Amniotic stem cell (primary cell): ENCODE measurements around the gene ROR2.
"Not testable (repeated sequence)": the region's sequence is repeated elsewhere in the genome, so short reads cannot be mapped to it uniquely, and the experiment has no call there.

Experiments used
- DNase-seq: peaks from one replicate; lab custom pipeline; 2025; lab: John Stamatoyannopoulos, UW

The ROR2 gene

DNA sequence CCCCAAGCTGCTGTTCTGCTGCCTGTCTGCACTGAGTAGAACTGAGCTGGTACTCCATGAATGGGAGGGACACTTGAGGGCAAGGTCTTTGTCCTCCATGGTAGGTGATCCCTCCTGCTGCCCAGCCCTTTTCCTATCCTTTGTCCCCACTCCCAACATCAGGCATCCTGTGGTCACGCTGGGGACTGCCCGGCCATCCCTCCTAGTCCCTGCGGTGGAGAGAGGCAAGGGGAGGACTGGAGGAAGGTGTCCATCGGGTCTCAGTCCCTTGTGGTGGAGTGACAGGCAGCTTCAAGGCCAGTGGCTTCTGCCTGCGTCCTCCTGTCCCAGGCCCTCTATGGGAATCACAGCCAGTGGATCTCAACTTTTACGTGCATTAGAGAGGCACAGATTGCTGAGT lies 25.9 kb downstream of the ROR2 start:
- no peak for DNase-seq

DNA sequence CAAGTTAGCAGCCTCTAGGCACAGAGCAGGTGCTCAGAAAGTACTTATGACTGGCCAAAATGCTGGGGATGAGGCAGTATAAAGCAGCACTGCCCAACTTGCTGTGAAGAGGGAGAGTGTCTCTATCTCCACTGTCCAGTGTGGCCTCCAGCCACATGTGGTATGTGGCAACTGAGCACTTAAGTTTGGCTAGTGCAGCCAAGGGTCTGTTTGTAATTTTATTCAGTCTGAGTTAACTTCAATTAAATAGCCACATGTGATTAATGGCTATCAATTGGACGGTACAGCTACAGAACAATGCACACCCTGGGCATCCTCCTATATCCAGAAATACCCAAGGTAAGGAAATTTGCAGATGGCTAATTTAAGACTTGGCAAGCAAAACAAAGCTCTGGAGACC lies 26.9 kb downstream of the ROR2 start:
- no peak for DNase-seq

DNA sequence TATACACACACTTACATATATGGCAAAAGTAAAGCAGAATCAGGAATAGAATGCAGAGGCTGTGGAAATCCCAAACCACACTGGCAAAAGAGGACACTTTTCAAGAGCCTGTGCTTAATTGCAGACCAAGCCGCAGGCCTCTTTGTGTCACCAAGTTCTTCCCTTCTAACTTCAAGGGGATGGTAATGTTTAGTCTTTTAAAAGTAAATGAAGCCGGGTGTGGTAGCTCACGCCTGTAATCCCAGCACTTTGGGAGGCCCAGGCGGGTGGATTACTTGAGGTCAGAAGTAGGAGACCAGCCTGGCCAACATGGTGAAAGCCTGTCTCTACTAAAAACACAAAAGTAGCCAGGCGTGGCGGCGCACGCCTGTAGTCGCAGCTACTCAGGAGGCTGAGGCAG lies 28.7 kb downstream of the ROR2 start:
- no peak for DNase-seq

DNA sequence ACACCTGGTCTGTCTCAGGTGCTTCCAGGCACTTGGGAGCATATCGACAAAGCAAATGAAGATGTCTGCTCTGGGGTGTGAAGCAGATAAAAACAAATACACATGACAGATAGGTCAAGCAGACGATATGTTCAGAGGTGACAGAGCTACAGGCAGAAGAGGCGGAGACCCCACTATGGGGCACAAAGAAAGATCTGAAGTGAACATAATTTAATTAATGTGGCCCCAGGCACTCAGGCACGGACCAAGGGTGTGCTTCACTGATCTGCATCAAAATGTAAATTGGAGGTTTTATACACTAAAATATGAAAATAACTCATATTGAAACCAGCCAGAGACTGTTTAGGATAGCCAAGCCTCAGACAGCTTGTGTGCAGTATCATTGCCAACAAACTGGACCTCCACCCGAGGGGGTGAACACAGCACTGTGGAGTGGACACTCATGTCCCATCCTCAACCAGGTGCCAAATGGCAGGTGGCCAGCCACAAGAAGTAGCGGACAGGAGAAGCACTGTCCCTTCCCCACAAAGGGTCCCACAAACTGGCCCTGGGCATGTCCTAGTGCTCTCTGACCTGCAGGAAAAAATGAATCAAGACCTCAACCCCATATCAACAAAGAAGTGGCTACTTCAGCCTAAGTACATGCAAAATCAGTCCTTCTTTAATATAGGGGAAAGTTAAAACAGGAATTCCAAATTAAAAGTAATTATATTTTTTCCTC lies 29.2 kb downstream of the ROR2 start:
- no peak for DNase-seq

DNA sequence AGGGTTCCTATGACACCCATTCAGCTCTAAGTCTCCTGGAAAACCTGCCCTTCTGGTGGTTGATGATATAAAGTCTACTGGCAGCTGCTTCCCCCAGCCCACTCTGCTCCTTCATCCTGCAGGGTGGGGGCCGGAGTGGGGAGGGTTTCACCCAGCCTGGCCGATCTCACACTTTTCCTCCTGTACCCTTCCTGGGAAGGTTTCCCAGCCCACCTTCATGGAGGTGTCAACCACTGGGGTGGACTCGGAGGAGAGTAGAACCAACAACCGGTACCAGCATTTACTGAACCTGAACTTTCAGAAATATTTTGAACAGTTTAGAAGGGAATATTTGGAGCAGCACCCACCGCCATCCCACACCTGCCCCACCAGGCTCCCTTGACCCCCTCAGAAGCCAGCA lies 30.4 kb downstream of the ROR2 start:
- DNase-seq = no peak

DNA sequence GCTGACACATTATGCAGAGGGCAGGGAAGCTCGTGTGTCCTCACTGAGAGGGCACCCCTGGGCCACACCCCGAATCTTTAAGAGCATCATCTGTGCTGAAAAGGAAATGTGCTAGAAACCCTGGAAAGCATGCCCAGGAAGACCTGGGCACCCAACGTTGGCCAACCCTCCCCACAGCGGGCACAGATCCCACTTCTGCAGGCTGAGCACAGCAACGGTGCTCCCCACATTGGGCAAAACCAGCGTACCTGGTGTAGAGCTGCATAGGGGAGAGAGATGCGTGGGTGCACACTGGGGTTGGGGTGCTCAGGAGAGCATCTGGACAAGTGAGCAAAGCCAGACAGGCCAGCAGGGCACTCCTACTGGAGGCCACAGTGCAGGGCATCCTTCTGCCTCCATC lies 32.6 kb downstream of the ROR2 start:
- DNase-seq = no peak

DNA sequence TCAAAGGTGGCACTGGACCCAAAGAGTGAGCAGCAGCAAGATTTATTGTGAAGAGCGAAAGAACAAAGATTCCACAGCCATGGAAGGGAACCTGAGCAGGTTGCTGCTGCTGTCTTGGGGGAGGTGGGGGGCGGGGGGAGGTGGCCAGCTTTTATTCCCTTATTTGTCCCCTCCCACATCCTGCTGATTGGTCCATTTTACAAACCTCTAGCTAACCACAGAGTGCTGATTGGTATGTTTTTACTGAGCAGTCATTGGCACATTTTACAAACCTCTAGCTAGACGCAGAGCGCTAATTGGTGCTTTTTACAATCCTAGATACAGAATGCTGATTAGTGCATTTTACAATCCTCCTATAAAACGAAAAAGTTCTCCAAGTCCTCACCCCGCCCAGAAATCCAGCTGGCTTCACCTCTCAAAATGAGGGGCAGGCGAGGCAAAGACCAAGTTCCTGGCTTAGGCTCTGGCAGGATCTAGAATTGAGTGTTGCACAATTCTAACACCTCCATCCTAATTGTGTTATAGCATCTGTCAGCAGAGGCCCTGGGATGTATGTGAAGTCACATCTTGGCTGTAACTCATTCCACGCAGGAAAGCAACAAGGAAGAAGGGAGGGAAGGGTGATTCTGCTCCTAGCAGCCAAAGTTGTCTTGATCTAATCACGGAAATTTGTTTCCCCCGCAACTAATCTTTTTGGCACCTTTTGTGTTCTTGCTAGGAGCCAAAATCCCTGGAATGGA lies 34.3 kb downstream of the ROR2 start:
- DNase-seq = no peak

DNA sequence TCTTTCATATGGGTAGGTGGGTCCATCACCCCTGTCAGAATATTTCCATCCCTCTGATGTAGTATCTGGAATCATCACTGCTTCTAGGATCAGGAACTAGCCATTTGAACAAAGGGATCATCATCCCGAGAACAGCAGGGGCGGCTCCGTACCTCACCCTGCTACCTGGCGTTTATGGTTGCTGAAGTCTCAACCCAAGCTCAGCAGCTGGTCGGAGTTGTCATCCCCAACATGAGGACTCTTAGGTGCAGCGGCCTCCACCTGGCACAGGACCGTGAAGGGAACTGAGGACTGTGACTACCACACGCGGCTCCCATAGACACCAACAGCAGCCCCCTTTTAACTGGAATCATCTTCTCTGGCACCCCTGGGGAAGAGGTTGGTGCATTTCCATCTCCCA lies 35.1 kb downstream of the ROR2 start:
- DNase-seq = no peak

DNA sequence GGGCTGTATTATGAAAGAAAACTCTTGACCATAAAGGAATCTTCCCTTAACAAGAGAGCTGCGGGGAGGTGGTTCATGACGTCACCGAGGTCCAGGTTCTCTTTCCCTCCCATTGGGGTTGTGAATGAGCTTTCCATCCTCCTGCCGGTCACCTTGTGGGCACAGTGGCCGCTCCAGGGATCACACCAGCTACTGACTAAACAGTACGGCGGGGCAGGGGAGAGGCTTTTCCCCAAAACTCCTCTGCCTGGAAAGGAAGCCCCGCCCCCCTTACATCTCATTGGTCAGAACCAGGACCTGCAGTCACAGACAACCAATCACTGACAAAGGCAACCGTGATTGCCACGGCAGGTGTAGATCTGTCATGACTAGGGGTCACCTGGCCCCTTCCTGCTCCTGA lies 35.6 kb downstream of the ROR2 start:
- no peak for DNase-seq

DNA sequence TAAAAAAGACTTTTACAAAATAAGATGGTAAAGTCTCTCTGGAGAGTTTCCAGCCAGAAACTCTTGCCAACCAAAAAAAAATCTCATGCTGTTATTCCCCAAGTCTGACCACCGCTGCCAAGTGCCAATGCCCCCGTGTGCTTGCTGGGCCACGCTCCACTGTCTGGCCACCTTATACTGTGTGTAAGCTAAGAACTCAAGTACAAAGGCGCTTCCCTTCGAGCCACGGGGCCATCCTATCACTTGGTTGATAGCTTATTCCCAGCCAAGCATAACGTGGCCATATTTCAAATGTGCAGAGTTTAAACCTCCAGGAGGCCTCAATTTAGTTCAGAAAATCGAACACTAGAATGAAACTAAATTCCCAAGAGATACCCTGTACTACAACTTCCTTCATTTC lies 36.0 kb downstream of the ROR2 start:
- no peak for DNase-seq

DNA sequence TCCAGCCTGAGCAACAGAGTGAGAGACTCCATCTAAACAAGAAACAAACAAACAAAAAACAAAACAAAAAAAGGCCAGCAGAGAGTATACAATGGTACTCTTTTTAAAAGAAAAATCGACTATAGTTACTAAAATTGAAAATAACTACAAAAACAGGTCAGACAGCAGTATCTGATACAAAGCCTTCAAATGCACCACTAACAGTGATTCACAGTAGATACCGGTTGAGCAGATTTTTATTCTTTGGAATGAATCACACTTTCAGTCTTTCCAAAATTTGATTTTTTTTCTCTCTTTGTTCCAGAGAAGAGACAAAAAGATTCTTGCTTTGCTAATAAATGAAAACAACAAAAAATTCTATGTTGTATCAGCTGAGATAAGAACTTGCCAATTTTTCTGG lies 36.9 kb downstream of the ROR2 start:
- no peak for DNase-seq

DNA sequence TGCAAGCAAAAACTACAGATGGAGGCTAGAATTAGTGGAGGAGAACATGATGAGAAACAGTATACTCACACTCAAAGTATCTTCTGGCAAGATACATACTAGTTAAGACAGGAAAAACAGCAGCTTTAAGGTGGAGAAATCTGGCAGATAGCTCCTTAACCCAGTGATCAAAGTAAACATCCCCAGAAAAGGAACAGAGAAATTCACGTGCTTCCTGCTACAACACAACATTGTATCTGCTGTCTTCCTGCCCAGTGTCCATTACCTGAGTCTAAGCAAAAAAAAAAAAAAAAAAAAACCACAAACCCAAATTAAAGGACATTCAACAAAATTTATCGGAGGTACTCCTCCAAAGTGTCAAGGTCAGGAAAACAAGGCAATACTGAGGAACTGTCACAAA lies 38.4 kb downstream of the ROR2 start:
- no peak for DNase-seq

DNA sequence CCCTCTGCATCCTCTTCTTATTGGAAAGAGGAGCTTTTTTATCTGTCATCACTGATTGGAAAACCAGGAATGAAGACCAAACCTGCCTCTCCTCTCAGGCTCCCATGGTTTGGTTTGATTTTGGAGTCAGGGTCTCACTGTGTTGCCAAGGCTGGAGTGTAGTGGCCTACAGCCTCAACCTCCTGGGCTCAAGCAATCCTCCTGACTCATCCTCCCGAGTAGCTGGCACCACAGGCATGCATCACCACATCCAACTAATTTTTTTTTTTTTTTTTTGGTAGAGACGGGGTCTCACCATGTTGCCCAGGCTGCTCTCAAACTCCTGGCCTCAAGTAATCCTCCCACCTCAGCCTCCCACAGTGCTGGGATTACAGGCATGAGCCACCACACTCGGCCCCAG lies 40.8 kb downstream of the ROR2 start:
- DNase-seq = not testable (repeated sequence)

DNA sequence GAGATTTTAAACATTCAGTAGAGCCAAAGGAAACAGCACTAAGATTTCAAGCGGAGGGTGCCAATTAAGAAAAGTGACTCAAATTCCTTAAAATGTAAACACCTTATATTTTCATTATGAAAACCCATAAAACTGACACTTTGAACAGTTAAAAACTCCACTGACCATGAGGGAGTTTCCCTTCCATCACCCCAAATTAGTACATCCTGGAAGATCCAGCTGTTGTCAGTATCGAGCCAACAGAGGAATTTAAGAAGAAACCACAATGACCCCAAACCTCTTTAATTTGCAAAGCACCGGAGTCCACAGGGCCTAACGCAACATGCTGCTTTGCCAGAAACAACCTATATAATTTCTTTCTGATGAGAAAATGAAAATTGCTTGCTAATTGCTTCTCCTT lies 41.3 kb downstream of the ROR2 start:
- DNase-seq = no peak

DNA sequence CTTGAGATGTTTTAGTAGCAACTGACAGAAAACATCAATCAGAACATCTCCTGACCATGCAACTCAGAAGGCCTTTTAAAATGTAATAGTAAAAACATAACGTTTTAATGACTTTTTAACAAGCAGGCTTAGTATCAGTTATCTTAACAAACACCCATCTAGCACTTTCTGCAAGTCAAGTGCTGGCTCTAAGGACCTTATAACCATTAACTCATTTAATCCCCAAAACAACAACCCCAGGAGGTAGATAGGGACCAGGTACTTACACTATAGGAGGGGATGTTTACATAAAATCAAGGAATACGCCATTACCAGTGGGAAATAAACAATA lies 41.8 kb downstream of the ROR2 start:
- no peak for DNase-seq

DNA sequence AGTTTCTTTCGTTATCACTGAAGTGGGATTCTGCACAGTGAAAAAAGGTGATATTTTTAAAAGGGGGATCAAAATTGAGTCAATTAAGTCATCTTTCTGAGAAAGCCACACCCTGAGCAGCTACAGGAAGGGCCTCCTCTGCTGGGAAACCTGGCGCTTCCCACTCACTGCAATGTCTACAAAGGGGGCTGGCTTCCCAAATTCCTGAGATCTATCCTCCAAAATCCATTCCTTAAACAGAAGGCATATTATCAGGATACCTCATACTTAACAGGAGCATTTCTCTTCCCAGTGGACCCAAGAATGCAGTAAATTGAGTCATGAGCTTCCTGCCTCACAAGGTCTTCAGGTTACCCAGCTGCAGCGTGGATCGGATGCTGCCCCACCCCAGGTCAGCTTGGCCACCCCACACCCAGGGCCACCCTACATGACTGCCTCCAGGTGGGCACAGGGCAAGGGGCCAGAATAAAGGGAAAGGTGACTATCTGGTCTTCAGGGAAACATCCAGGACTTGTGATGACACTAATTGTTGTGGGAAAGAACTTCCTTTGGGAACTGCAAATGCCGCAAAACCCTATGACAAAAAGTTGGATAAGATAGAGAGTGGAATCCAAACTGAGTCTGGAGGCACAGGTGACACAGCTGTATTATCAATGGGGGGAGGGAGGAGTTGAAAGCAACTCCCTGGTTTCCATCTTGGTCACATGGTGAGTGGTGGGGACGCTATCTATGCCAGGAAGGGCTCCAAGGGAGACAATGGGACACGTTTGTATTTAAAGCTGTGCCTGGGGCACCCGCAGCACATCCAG lies 42.3 kb downstream of the ROR2 start:
- no peak for DNase-seq

DNA sequence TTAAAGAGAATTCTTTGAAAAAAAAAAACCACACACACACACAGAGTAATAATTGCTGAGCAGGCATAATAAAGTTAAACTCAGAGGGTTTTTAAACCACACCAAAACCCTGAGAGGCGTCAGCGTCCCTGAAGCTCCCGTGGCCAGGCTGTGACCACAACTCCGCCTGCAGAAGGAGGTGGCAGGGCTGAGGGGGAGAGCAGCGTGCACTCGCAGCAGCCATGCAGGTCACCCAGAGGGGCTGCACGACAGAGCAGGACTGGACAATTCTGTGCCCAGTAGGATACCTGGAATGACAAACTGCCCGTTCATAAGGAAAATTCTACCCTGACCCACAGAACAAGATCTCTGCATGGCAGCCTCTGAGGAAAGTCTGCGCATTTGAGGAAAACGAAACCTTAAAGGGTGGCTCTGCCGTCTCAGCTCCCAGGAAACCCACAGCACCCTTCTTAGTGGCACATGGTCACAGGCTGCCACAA lies 44.0 kb downstream of the ROR2 start:
- DNase-seq = no peak

DNA sequence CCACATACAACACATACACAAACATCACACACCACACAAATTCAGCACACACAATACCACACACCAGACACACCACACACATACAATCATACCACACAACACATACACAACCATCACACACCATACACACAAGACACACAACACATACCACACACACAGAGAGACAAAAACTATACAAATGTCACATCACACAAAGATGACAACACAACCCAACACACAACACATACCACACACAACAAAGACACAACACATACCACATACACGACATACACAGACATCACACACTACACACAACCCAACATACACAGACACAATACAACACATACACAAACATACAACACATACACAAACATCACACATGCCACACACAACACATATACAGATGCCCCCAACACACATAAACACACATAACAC lies 44.8 kb downstream of the ROR2 start:
- no peak for DNase-seq

DNA sequence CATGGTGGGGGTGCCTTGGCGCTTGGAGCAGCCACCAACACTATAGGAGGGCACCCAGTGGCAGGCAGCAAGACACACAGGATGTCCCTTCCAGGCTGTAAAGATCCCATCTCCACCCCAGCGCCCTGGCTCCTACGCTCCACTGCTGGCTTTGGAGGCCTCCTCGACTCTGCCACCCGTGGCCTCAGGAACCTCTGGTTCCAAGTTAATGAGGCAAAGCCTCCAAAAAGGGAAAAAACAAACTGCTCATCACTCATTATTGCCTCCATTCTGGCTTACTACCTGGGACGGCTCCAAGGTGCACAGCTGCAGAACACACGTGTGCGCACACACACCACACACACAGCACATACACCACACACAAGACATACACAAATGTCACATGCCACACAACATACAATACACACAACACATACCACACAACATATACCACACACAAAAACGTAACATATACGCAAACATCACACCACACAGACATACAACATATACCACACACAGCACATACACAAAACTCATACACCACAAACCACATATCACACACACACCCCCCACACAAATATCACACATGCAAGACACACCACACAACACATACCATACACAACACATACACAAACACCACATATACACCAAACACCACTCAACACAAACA lies 45.3 kb downstream of the ROR2 start:
- DNase-seq = no peak

DNA sequence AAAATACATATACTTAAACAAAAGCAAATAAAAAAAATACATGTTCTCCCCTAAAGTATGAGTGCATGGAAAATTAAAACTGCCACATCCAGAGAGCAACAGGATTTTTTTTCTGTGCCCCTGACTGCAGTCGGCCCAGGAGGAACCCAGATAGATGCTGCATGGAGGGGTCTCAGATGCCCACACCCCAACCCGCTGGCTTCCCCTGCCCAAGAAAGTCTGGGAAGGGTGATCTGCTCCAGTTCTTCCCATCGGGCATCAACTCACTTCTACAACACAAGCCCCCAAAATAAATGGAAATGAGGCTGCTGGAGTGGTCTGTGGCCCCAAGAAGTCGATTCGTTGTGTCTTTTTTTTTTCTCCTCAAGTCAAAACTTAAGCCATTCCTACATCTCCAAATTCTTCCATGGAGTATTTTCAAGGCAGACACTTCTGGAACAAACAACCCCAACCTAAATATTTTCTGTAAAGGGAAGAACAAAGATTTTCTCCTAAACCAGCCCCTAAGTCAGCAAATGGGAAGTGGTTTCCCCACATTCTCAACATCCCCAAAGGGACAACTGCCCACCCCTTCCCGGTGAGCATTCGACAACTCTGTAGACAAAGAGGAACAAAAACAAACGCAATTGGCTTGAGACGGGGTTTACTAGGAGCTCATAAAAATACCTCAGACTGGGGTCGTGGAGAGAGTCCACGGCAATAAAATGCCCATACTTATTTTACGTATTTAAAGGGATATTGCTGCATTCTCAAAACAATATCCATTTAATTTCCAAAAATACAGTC lies 46.7 kb downstream of the ROR2 start:
- DNase-seq = no peak

DNA sequence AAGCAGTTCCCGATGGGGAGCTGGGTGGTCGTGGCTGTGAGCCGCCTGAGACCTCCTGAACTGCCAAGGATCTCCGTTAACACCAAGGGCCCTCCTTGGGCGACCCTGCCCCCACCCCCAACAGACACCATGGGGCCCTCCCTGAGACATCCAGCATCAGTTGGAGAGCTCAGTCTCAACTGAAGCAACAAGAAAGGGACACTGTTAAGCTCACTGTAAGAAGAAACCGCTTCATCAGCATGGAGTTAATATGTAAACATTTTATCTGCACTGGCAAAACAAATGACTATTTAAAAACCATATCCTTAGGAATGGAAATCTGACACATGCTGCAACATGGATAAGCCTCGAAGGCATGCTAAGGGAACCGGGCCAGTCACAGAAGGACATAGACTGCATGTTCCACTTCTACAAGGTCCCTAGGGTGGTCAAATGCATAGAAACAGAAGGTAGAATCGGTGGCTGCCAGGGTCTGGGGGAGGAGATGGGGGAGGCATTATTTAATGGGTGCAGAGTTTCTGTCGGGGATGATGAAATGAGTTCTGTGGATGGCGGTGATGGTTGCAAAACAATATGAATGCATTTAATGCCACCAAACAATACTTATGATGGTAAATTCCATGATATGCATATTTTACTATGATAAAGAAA lies 47.4 kb downstream of the ROR2 start:
- DNase-seq = no peak
